T1000 (cell line): Measurements from ENCODE around the gene ZNF318.
"Not testable (repeated sequence)": the region's sequence is repeated elsewhere in the genome, so short reads cannot be mapped to it uniquely, and the experiment has no call there.

Source experiments
- DNase-seq: peaks from one replicate; lab custom pipeline; 2025; ENCODE audit warnings: mixed read lengths; lab: John Stamatoyannopoulos, UW

Gene ZNF318

GRCh38 chr6:43339168-43339567, 30.3 kb downstream of the ZNF318 start:
- DNase-seq, result no peak

GRCh38 chr6:43338243-43338642, 31.2 kb downstream of the ZNF318 start:
- DNase-seq, result no peak

GRCh38 chr6:43336382-43336781, 33.1 kb downstream of the ZNF318 start:
- no peak for DNase-seq

- no peak for DNase-seq
Observed at GRCh38 chr6:43335469-43335868, 34.0 kb downstream of the ZNF318 start.

GRCh38 chr6:43334466-43335095, 34.9 kb downstream of the ZNF318 start:
- DNase-seq, result no peak

GRCh38 chr6:43331891-43332290, 37.6 kb downstream of the ZNF318 start:
- no peak for DNase-seq

GRCh38 chr6:43331470-43331869, 38.0 kb downstream of the ZNF318 start:
- no peak for DNase-seq

GRCh38 chr6:43328528-43328927, 40.9 kb downstream of the ZNF318 start:
- DNase-seq, result no peak

- no peak for DNase-seq
Observed at GRCh38 chr6:43325876-43326275, 43.6 kb downstream of the ZNF318 start.

GRCh38 chr6:43318011-43318410, 51.4 kb downstream of the ZNF318 start:
- no peak for DNase-seq

- no peak for DNase-seq
Observed at GRCh38 chr6:43313813-43314212, 55.6 kb downstream of the ZNF318 start.

GRCh38 chr6:43311666-43312065, 57.8 kb downstream of the ZNF318 start:
- no peak for DNase-seq

- no peak for DNase-seq
Observed at GRCh38 chr6:43310624-43311023, 58.8 kb downstream of the ZNF318 start.

GRCh38 chr6:43310134-43310533, 59.3 kb downstream of the ZNF318 start:
- no peak for DNase-seq

GRCh38 chr6:43308990-43309477, 60.4 kb downstream of the ZNF318 start:
- DNase-seq, result no peak

- DNase-seq, result no peak
Observed at GRCh38 chr6:43308101-43308989, 61.1 kb downstream of the ZNF318 start, which contains the start of gene CRIP3. Gene CRIP3, minus strand, starts transcription at chr6:43308826. Its CDS starts 34 bp downstream, at chr6:43308792.

GRCh38 chr6:43307451-43308100, 61.9 kb downstream of the ZNF318 start:
- DNase-seq, result no peak

GRCh38 chr6:43306086-43306485, 63.4 kb downstream of the ZNF318 start:
- DNase-seq, result no peak

- DNase-seq, result no peak
Observed at GRCh38 chr6:43304882-43305281, 64.6 kb downstream of the ZNF318 start.

GRCh38 chr6:43304361-43304760, 65.1 kb downstream of the ZNF318 start:
- no peak for DNase-seq

GRCh38 chr6:43303751-43304331, 65.6 kb downstream of the ZNF318 start:
- DNase-seq, result no peak

- not testable (repeated sequence) for DNase-seq
Observed at GRCh38 chr6:43303006-43303405, 66.4 kb downstream of the ZNF318 start.
